Activated naive CD4-positive, alpha-beta T cell (primary cell): ENCODE results near the gene CCDC60.

Source experiments
- DNase-seq, 4 experiments: peaks; one replicate each; lab custom pipeline; 2025; lab: John Stamatoyannopoulos, UW

Gene CCDC60

GRCh38 chr12:119540476-119540875 lies 205.9 kb downstream of the CCDC60 start:
- no peak for DNase-seq

GRCh38 chr12:119544765-119545625 lies 210.5 kb downstream of the CCDC60 start:
- DNase-seq = peak; percentile 2 to 3 (median 2)

GRCh38 chr12:119546340-119546739 lies 211.8 kb downstream of the CCDC60 start:
- DNase-seq = no peak

- no peak for DNase-seq
Observed at GRCh38 chr12:119547001-119547400, 212.5 kb downstream of the CCDC60 start.

- DNase-seq = no peak
Observed at GRCh38 chr12:119556854-119557253, 222.3 kb downstream of the CCDC60 start.

GRCh38 chr12:119565404-119565803 lies 230.9 kb downstream of the CCDC60 start:
- no peak for DNase-seq

- DNase-seq = no peak
Observed at GRCh38 chr12:119570771-119571170, 236.2 kb downstream of the CCDC60 start.

GRCh38 chr12:119573086-119573485 lies 238.6 kb downstream of the CCDC60 start:
- DNase-seq = no peak

- DNase-seq = no peak
Observed at GRCh38 chr12:119574255-119574654, 239.7 kb downstream of the CCDC60 start.

- DNase-seq = no peak
Observed at GRCh38 chr12:119576118-119576810, 241.7 kb downstream of the CCDC60 start.

- no peak for DNase-seq
Observed at GRCh38 chr12:119576915-119577314, 242.4 kb downstream of the CCDC60 start.

- no peak for DNase-seq
Observed at GRCh38 chr12:119578112-119578511, 243.6 kb downstream of the CCDC60 start.

- DNase-seq = no peak
Observed at GRCh38 chr12:119589097-119589496, 254.6 kb downstream of the CCDC60 start.

GRCh38 chr12:119589634-119590033 lies 255.1 kb downstream of the CCDC60 start:
- DNase-seq = no peak
